ENCODE results near the gene EEF1G.
"Not testable (repeated sequence)": the region's sequence is repeated elsewhere in the genome, so short reads cannot be mapped to it uniquely, and the experiment has no call there.

- TF ChIP-seq EZH2 (IDR thresholded peaks at IDR 0.05); POLR2AphosphoS5 (IDR thresholded peaks at IDR 0.05; ENCODE audit: borderline replicate concordance, low read depth, low read length): not testable (repeated sequence)
These were observed 11.9 kb downstream of the EEF1G start for GRCh38 chr11:62561677-62562230.

Measured in SK-N-MC (cell line).